ENCODE results near the gene AAGAB.
"Not testable (repeated sequence)": the region's sequence is repeated elsewhere in the genome, so short reads cannot be mapped to it uniquely, and the experiment has no call there.

AAGAB gene

GRCh38 chr15:67280217-67280616 lies 25.8 kb upstream of the AAGAB start:
- Histone ChIP-seq H3K9ac (ENCODE audit: low read depth in 1 of 2, low read length in 2 of 2) (no peak overlapping the region), H3K4me3 (ENCODE audit: low read depth in 1 of 2, low read length in 2 of 2) (no peak overlapping the region), H3K4me1 (ENCODE audit: control insufficient read depth in 1 of 2, insufficient read depth in 2 of 2, low read length in 2 of 2) (no peaks in the 10 kb centered on the region), H3K9me3 (ENCODE audit: control insufficient read depth in 1 of 2, low read length in 2 of 2) (no peaks in the 10 kb centered on the region), H3K36me3 (ENCODE audit: control insufficient read depth in 1 of 2, insufficient read depth in 2 of 2, low read length in 2 of 2) (no peaks in the 10 kb centered on the region), H3K27me3 (ENCODE audit: control insufficient read depth in 1 of 2, insufficient read depth in 2 of 2, low read length in 2 of 2) (no peaks in the 10 kb centered on the region), H3K27ac (ENCODE audit: low read depth, low read length) (no peak overlapping the region)

- Histone ChIP-seq H3K27me3 (ENCODE audit: control insufficient read depth in 1 of 2, insufficient read depth in 2 of 2, low read length in 2 of 2) (no peaks in the 10 kb centered on the region), H3K36me3 (ENCODE audit: control insufficient read depth in 1 of 2, insufficient read depth in 2 of 2, low read length in 2 of 2) (no peaks in the 10 kb centered on the region), H3K9me3 (ENCODE audit: control insufficient read depth in 1 of 2, low read length in 2 of 2) (no peaks in the 10 kb centered on the region), H3K9ac (ENCODE audit: low read depth in 1 of 2, low read length in 2 of 2) (no peak overlapping the region), H3K27ac (ENCODE audit: low read depth, low read length) (no peak overlapping the region), H3K4me3 (ENCODE audit: low read depth in 1 of 2, low read length in 2 of 2) (no peak overlapping the region), H3K4me1 (ENCODE audit: control insufficient read depth in 1 of 2, insufficient read depth in 2 of 2, low read length in 2 of 2) (no peaks in the 10 kb centered on the region)
Measured at GRCh38 chr15:67276666-67277065, 22.2 kb upstream of the AAGAB start.

GRCh38 chr15:67274236-67274635 lies 19.8 kb upstream of the AAGAB start:
- Histone ChIP-seq H3K27me3 (ENCODE audit: control insufficient read depth in 1 of 2, insufficient read depth in 2 of 2, low read length in 2 of 2) (no peaks in the 10 kb centered on the region), H3K9ac (ENCODE audit: low read depth in 1 of 2, low read length in 2 of 2) (no peak overlapping the region), H3K4me3 (ENCODE audit: low read depth in 1 of 2, low read length in 2 of 2) (no peak overlapping the region), H3K27ac (ENCODE audit: low read depth, low read length) (no peak overlapping the region), H3K4me1 (ENCODE audit: control insufficient read depth in 1 of 2, insufficient read depth in 2 of 2, low read length in 2 of 2) (no peaks in the 10 kb centered on the region), H3K36me3 (ENCODE audit: control insufficient read depth in 1 of 2, insufficient read depth in 2 of 2, low read length in 2 of 2) (no peaks in the 10 kb centered on the region), H3K9me3 (ENCODE audit: control insufficient read depth in 1 of 2, low read length in 2 of 2) (no peaks in the 10 kb centered on the region)

GRCh38 chr15:67267951-67268941 lies 13.8 kb upstream of the AAGAB start:
- Histone ChIP-seq H3K36me3 (ENCODE audit: control insufficient read depth in 1 of 2, insufficient read depth in 2 of 2, low read length in 2 of 2) (no peaks in the 10 kb centered on the region), H3K9ac (ENCODE audit: low read depth in 1 of 2, low read length in 2 of 2) (no peak overlapping the region), H3K9me3 (ENCODE audit: control insufficient read depth in 1 of 2, low read length in 2 of 2) (no peaks in the 10 kb centered on the region), H3K4me1 (ENCODE audit: control insufficient read depth in 1 of 2, insufficient read depth in 2 of 2, low read length in 2 of 2) (peaks cover 12 to 21% of the 10 kb centered on the region in 2 donors), H3K4me3 (ENCODE audit: low read depth in 1 of 2, low read length in 2 of 2) (no peak overlapping the region), H3K27ac (ENCODE audit: low read depth, low read length) (no peak overlapping the region), H3K27me3 (ENCODE audit: control insufficient read depth in 1 of 2, insufficient read depth in 2 of 2, low read length in 2 of 2) (no peaks in the 10 kb centered on the region)

- no peak overlapping the region for H3K4me3 ChIP-seq (ENCODE audit: low read depth in 1 of 2, low read length in 2 of 2)
- H3K27me3 ChIP-seq (ENCODE audit: control insufficient read depth in 1 of 2, insufficient read depth in 2 of 2, low read length in 2 of 2): no peaks in the 10 kb centered on the region
- H3K9ac ChIP-seq (ENCODE audit: low read depth in 1 of 2, low read length in 2 of 2): no peak overlapping the region
- no peaks in the 10 kb centered on the region for H3K36me3 ChIP-seq (ENCODE audit: control insufficient read depth in 1 of 2, insufficient read depth in 2 of 2, low read length in 2 of 2)
- H3K4me1 ChIP-seq (ENCODE audit: control insufficient read depth in 1 of 2, insufficient read depth in 2 of 2, low read length in 2 of 2): peaks cover 12 to 21% of the 10 kb centered on the region in 2 donors
- H3K27ac ChIP-seq (ENCODE audit: low read depth, low read length): no peak overlapping the region
- H3K9me3 ChIP-seq (ENCODE audit: control insufficient read depth in 1 of 2, low read length in 2 of 2): no peaks in the 10 kb centered on the region
Measured at GRCh38 chr15:67267440-67267839, 13.0 kb upstream of the AAGAB start.

GRCh38 chr15:67266870-67267269 lies 12.4 kb upstream of the AAGAB start:
- Histone ChIP-seq H3K36me3 (ENCODE audit: control insufficient read depth in 1 of 2, insufficient read depth in 2 of 2, low read length in 2 of 2) (no peaks in the 10 kb centered on the region), H3K9ac (ENCODE audit: low read depth in 1 of 2, low read length in 2 of 2) (no peak overlapping the region), H3K9me3 (ENCODE audit: control insufficient read depth in 1 of 2, low read length in 2 of 2) (no peaks in the 10 kb centered on the region), H3K27ac (ENCODE audit: low read depth, low read length) (no peak overlapping the region), H3K27me3 (ENCODE audit: control insufficient read depth in 1 of 2, insufficient read depth in 2 of 2, low read length in 2 of 2) (no peaks in the 10 kb centered on the region), H3K4me1 (ENCODE audit: control insufficient read depth in 1 of 2, insufficient read depth in 2 of 2, low read length in 2 of 2) (peaks cover 12 to 21% of the 10 kb centered on the region in 2 donors), H3K4me3 (ENCODE audit: low read depth in 1 of 2, low read length in 2 of 2) (no peak overlapping the region)

GRCh38 chr15:67259806-67260205 lies 5.3 kb upstream of the AAGAB start:
- no peak overlapping the region for H3K4me3 ChIP-seq (ENCODE audit: low read depth in 1 of 2, low read length in 2 of 2)
- no peaks in the 10 kb centered on the region for H3K27me3 ChIP-seq (ENCODE audit: control insufficient read depth in 1 of 2, insufficient read depth in 2 of 2, low read length in 2 of 2)
- no peaks in the 10 kb centered on the region for H3K36me3 ChIP-seq (ENCODE audit: control insufficient read depth in 1 of 2, insufficient read depth in 2 of 2, low read length in 2 of 2)
- H3K9me3 ChIP-seq (ENCODE audit: control insufficient read depth in 1 of 2, low read length in 2 of 2): no peaks in the 10 kb centered on the region
- no peak overlapping the region for H3K9ac ChIP-seq (ENCODE audit: low read depth in 1 of 2, low read length in 2 of 2)
- H3K27ac ChIP-seq (ENCODE audit: low read depth, low read length): no peak overlapping the region
- peaks cover 0 to 4% of the 10 kb centered on the region in 2 donors for H3K4me1 ChIP-seq (ENCODE audit: control insufficient read depth in 1 of 2, insufficient read depth in 2 of 2, low read length in 2 of 2)

GRCh38 chr15:67259379-67259778 lies 4.9 kb upstream of the AAGAB start:
- no peaks in the 10 kb centered on the region for H3K36me3 ChIP-seq (ENCODE audit: control insufficient read depth in 1 of 2, insufficient read depth in 2 of 2, low read length in 2 of 2)
- H3K4me3 ChIP-seq (ENCODE audit: low read depth in 1 of 2, low read length in 2 of 2): no peak overlapping the region
- H3K9ac ChIP-seq (ENCODE audit: low read depth in 1 of 2, low read length in 2 of 2): no peak overlapping the region
- no peaks in the 10 kb centered on the region for H3K4me1 ChIP-seq (ENCODE audit: control insufficient read depth in 1 of 2, insufficient read depth in 2 of 2, low read length in 2 of 2)
- no peak overlapping the region for H3K27ac ChIP-seq (ENCODE audit: low read depth, low read length)
- H3K9me3 ChIP-seq (ENCODE audit: control insufficient read depth in 1 of 2, low read length in 2 of 2): no peaks in the 10 kb centered on the region
- no peaks in the 10 kb centered on the region for H3K27me3 ChIP-seq (ENCODE audit: control insufficient read depth in 1 of 2, insufficient read depth in 2 of 2, low read length in 2 of 2)

- H3K9me3 ChIP-seq (ENCODE audit: control insufficient read depth in 1 of 2, low read length in 2 of 2); H3K27ac ChIP-seq (ENCODE audit: low read depth, low read length); H3K27me3 ChIP-seq (ENCODE audit: control insufficient read depth in 1 of 2, insufficient read depth in 2 of 2, low read length in 2 of 2); H3K4me3 ChIP-seq (ENCODE audit: low read depth in 1 of 2, low read length in 2 of 2); H3K9ac ChIP-seq (ENCODE audit: low read depth in 1 of 2, low read length in 2 of 2); H3K4me1 ChIP-seq (ENCODE audit: control insufficient read depth in 1 of 2, insufficient read depth in 2 of 2, low read length in 2 of 2); H3K36me3 ChIP-seq (ENCODE audit: control insufficient read depth in 1 of 2, insufficient read depth in 2 of 2, low read length in 2 of 2): not testable (repeated sequence)
Measured at GRCh38 chr15:67258412-67258811, 4.0 kb upstream of the AAGAB start.

GRCh38 chr15:67256051-67256450 lies 1.6 kb upstream of the AAGAB start:
- H3K9ac ChIP-seq (ENCODE audit: low read depth in 1 of 2, low read length in 2 of 2): no peak overlapping the region

More at GRCh38 chr15:67256051-67256450, 1.6 kb upstream of the AAGAB start:
- peaks cover 8 to 12% of the 10 kb centered on the region in 2 donors for H3K4me1 ChIP-seq (ENCODE audit: control insufficient read depth in 1 of 2, insufficient read depth in 2 of 2, low read length in 2 of 2)
- no peaks in the 10 kb centered on the region for H3K27me3 ChIP-seq (ENCODE audit: control insufficient read depth in 1 of 2, insufficient read depth in 2 of 2, low read length in 2 of 2)
- no peaks in the 10 kb centered on the region for H3K9me3 ChIP-seq (ENCODE audit: control insufficient read depth in 1 of 2, low read length in 2 of 2)
- H3K4me3 ChIP-seq (ENCODE audit: low read depth in 1 of 2, low read length in 2 of 2): no peak overlapping the region
- no peaks in the 10 kb centered on the region for H3K36me3 ChIP-seq (ENCODE audit: control insufficient read depth in 1 of 2, insufficient read depth in 2 of 2, low read length in 2 of 2)
- H3K27ac ChIP-seq (ENCODE audit: low read depth, low read length): no peak overlapping the region

Data from duodenal mucosa (tissue), 2 donors.